Neuronal stem cell (in vitro differentiated cells): ENCODE measurements around the gene POLK.

Experiments used
- DNase-seq: peaks from one replicate; pipeline ENCODE4 v3.0.0-alpha.2; 2013; ENCODE audit warnings: low spot score
- H2AFZ ChIP-seq: one replicate; pipeline ENCODE4 v1.6.1; 2013; ENCODE audit warnings: mild to moderate bottlenecking, low read length, inconsistent platforms
- H2AK5ac ChIP-seq: 2 replicates; pipeline ENCODE4 v1.6.1; 2013; ENCODE audit warnings: low read depth, mild to moderate bottlenecking, inconsistent platforms, low read length, moderate library complexity, mixed read lengths
- H2BK120ac ChIP-seq: 2 replicates; pipeline ENCODE4 v1.6.1; 2013; ENCODE audit warnings: low read depth, mild to moderate bottlenecking, inconsistent platforms, low read length, moderate library complexity, mixed read lengths
- H2BK12ac ChIP-seq: one replicate; pipeline ENCODE4 v1.6.1; 2013; ENCODE audit warnings: low read length, inconsistent platforms
- H2BK15ac ChIP-seq: 2 replicates; pipeline ENCODE4 v1.6.1; 2013; ENCODE audit warnings: mild to moderate bottlenecking, low read length, inconsistent platforms, mixed read lengths
- H2BK5ac ChIP-seq: one replicate; pipeline ENCODE4 v1.6.1; 2013; ENCODE audit warnings: inconsistent platforms, mild to moderate bottlenecking, low read length, moderate library complexity
- H3K14ac ChIP-seq: one replicate; pipeline ENCODE4 v1.6.1; 2013; ENCODE audit warnings: low read length, inconsistent platforms
- H3K18ac ChIP-seq: 2 replicates; pipeline ENCODE4 v1.6.1; 2013; ENCODE audit warnings: low read length, inconsistent platforms
- H3K23ac ChIP-seq: 2 replicates; pipeline ENCODE4 v1.6.1; 2013; ENCODE audit warnings: low read depth, mild to moderate bottlenecking, mixed read lengths, low read length, inconsistent platforms; ENCODE audit not compliant: poor library complexity
- H3K27ac ChIP-seq: replicated peaks from 3 replicates; pipeline ENCODE4 v1.5.1; 2013; ENCODE audit warnings: low read length, inconsistent platforms
- H3K27me3 ChIP-seq, 3 experiments: 2 replicates each; pipeline ENCODE4 v1.6.1; 2013; ENCODE audit warnings: low read length in 3 of 3, mild to moderate bottlenecking in 2 of 3, inconsistent platforms in 1 of 3, low read depth in 1 of 3, mixed read lengths in 1 of 3, moderate library complexity in 1 of 3; ENCODE audit not compliant: control insufficient read depth in 3 of 3, insufficient read depth in 3 of 3
- H3K36me3 ChIP-seq, 2 donors: replicated peaks in 1 of 2; 2 replicates each; pipeline ENCODE4 v1.6.1; 2013; ENCODE audit warnings: low read length in 2 of 2; ENCODE audit not compliant: control insufficient read depth in 2 of 2, insufficient read depth in 2 of 2
- H3K4ac ChIP-seq: 2 replicates; pipeline ENCODE4 v1.6.1; 2013; ENCODE audit warnings: inconsistent platforms, mild to moderate bottlenecking, low read length, moderate library complexity
- H3K4me1 ChIP-seq, 2 donors: 1 replicate in 1 of 2; 2 replicates in 1 of 2; pipeline ENCODE4 v1.6.1; 2013; ENCODE audit warnings: low read length in 2 of 2, low read depth in 1 of 2; ENCODE audit not compliant: control insufficient read depth in 2 of 2, insufficient read depth in 1 of 2
- H3K4me2 ChIP-seq: one replicate; pipeline ENCODE4 v1.6.1; 2013; ENCODE audit warnings: mild to moderate bottlenecking, low read length, inconsistent platforms; ENCODE audit not compliant: insufficient read depth, poor library complexity, severe bottlenecking
- H3K4me3 ChIP-seq, 2 donors: 2 replicates each; pipeline ENCODE4 v1.5.1; 2013; ENCODE audit warnings: low read length in 2 of 2, mild to moderate bottlenecking in 2 of 2, inconsistent platforms in 1 of 2, moderate library complexity in 1 of 2
- H3K79me1 ChIP-seq: one replicate; pipeline ENCODE4 v1.6.1; 2013; ENCODE audit warnings: low read depth, mild to moderate bottlenecking, inconsistent platforms, low read length, moderate library complexity
- H3K9ac ChIP-seq: one replicate; pipeline ENCODE4 v1.6.1; 2013; ENCODE audit warnings: mild to moderate bottlenecking, low read depth, low read length, inconsistent platforms; ENCODE audit not compliant: poor library complexity
- H3K9me3 ChIP-seq, 2 donors: replicated peaks in 1 of 2; 2 replicates each; pipeline versions ENCODE3 to v1.6.1; 2013; ENCODE audit warnings: low read length in 2 of 2, mild to moderate bottlenecking in 2 of 2, inconsistent platforms in 1 of 2, low read depth in 1 of 2, mixed read lengths in 1 of 2, moderate library complexity in 1 of 2; ENCODE audit not compliant: control insufficient read depth in 2 of 2, insufficient read depth in 1 of 2
- H4K8ac ChIP-seq: one replicate; pipeline ENCODE4 v1.6.1; 2013; ENCODE audit warnings: low read depth, mild to moderate bottlenecking, inconsistent platforms, low read length, moderate library complexity
- H4K91ac ChIP-seq: one replicate; pipeline ENCODE4 v1.6.1; 2013; ENCODE audit warnings: low read length, low read depth, mild to moderate bottlenecking, inconsistent platforms; ENCODE audit not compliant: poor library complexity
- WGBS, 2 donors: extraction: QIAGEN DNeasy Blood & Tissue Kit; methylation state at CpG; one replicate each; pipeline ENCODE4 v1.1.7; 2013; ENCODE audit warnings: missing lambda C conversion rate in 2 of 2, mixed read lengths in 1 of 2; ENCODE audit not compliant: insufficient read length in 2 of 2, insufficient replicate concordance in 1 of 2; ENCODE audit errors: extremely low coverage in 2 of 2; 5-methylcytosine and 5-hydroxymethylcytosine counted together

Gene POLK

GRCh38 chr5:75551471-75551870 lies 39.8 kb downstream of the POLK start:
- H3K27ac ChIP-seq, result no peak overlapping the region

GRCh38 chr5:75552764-75553163 lies 41.1 kb downstream of the POLK start:
- Histone ChIP-seq H2BK120ac (no peak overlapping the region), H3K36me3 (peaks cover 0 to 49% of the 10 kb centered on the region in 2 donors), H2AK5ac (no peak overlapping the region), H3K27me3 (no peaks in the 10 kb centered on the region), H3K9me3 (peaks cover 0 to 4% of the 10 kb centered on the region in 2 donors), H2BK15ac (no peak overlapping the region), H2AFZ (no peak overlapping the region), H2BK5ac (no peak overlapping the region), H3K4me2 (no peak overlapping the region), H3K27ac (no peak overlapping the region), H3K79me1 (no peaks in the 10 kb centered on the region), H3K18ac (no peak overlapping the region), H3K23ac (no peak overlapping the region), H3K4me3 (no peak overlapping the region), H3K4ac (no peak overlapping the region), H3K9ac (no peak overlapping the region), H3K14ac (no peak overlapping the region), H4K91ac (no peak overlapping the region), H4K8ac (no peak overlapping the region), H2BK12ac (no peak overlapping the region), H3K4me1 (no peaks in the 10 kb centered on the region)
- DNase-seq, result no peak
- no CpG with 5 or more reads among the region's 2 CpGs for WGBS, 2 donors

More at GRCh38 chr5:75551471-75551870, 39.8 kb downstream of the POLK start:
- Histone ChIP-seq H3K9me3 (peaks cover 0 to 4% of the 10 kb centered on the region in 2 donors), H3K27me3 (no peaks in the 10 kb centered on the region), H3K4me3 (no peak overlapping the region), H2BK120ac (no peak overlapping the region), H3K18ac (no peak overlapping the region), H3K79me1 (no peaks in the 10 kb centered on the region), H4K8ac (no peak overlapping the region), H2BK12ac (no peak overlapping the region), H3K4me2 (no peak overlapping the region), H3K23ac (no peak overlapping the region), H2BK5ac (no peak overlapping the region), H2AK5ac (no peak overlapping the region), H3K4me1 (no peaks in the 10 kb centered on the region), H4K91ac (no peak overlapping the region), H3K14ac (no peak overlapping the region), H2BK15ac (no peak overlapping the region), H3K9ac (no peak overlapping the region), H2AFZ (no peak overlapping the region), H3K36me3 (peaks cover 0 to 39% of the 10 kb centered on the region in 2 donors), H3K4ac (no peak overlapping the region)
- no peak for DNase-seq
- no CpG with 5 or more reads among the region's 3 CpGs for WGBS, 2 donors

GRCh38 chr5:75553358-75553757 lies 41.7 kb downstream of the POLK start:
- H3K4me1 ChIP-seq, result no peaks in the 10 kb centered on the region
- DNase-seq, result no peak
- H3K4me3 ChIP-seq, result no peak overlapping the region
- no peak overlapping the region for H2BK12ac ChIP-seq
- no peaks in the 10 kb centered on the region for H3K27me3 ChIP-seq
- no peak overlapping the region for H2BK5ac ChIP-seq
- H4K91ac ChIP-seq, result no peak overlapping the region
- H3K79me1 ChIP-seq, result no peaks in the 10 kb centered on the region
- H3K18ac ChIP-seq, result no peak overlapping the region
- no peak overlapping the region for H3K4ac ChIP-seq
- H3K23ac ChIP-seq, result no peak overlapping the region
- no peak overlapping the region for H2BK120ac ChIP-seq
- H2AK5ac ChIP-seq, result no peak overlapping the region
- no peak overlapping the region for H2BK15ac ChIP-seq
- no peak overlapping the region for H3K27ac ChIP-seq
- no peak overlapping the region for H3K4me2 ChIP-seq
- H4K8ac ChIP-seq, result no peak overlapping the region
- no peak overlapping the region for H3K9ac ChIP-seq
- H2AFZ ChIP-seq, result no peak overlapping the region
- no peak overlapping the region for H3K14ac ChIP-seq
- WGBS, 2 donors, result no CpG with 5 or more reads among the region's 1 CpG
- peaks cover 0 to 7% of the 10 kb centered on the region in 2 donors for H3K9me3 ChIP-seq
- peaks cover 0 to 49% of the 10 kb centered on the region in 2 donors for H3K36me3 ChIP-seq

GRCh38 chr5:75558221-75558620 lies 46.5 kb downstream of the POLK start:
- Histone ChIP-seq H2AK5ac (no peak overlapping the region), H3K4me1 (no peaks in the 10 kb centered on the region), H3K9me3 (peaks cover 0 to 11% of the 10 kb centered on the region in 2 donors), H4K8ac (no peak overlapping the region), H2BK15ac (no peak overlapping the region), H3K27me3 (no peaks in the 10 kb centered on the region), H3K18ac (no peak overlapping the region), H2AFZ (no peak overlapping the region), H3K9ac (no peak overlapping the region), H3K23ac (no peak overlapping the region), H2BK12ac (no peak overlapping the region), H3K36me3 (peaks cover 0 to 40% of the 10 kb centered on the region in 2 donors), H4K91ac (no peak overlapping the region), H2BK5ac (no peak overlapping the region), H2BK120ac (no peak overlapping the region), H3K4me2 (no peak overlapping the region), H3K14ac (no peak overlapping the region), H3K79me1 (no peaks in the 10 kb centered on the region), H3K4ac (no peak overlapping the region), H3K4me3 (no peak overlapping the region), H3K27ac (no peak overlapping the region)
- no CpG with 5 or more reads among the region's 1 CpG for WGBS, 2 donors
- DNase-seq, result no peak
